Esophagus muscularis mucosa (tissue), 4 donors: ENCODE results near the gene ZRANB2.

Experiments used
- CTCF ChIP-seq, 3 experiments: fragments of 200-600 bp in 2 of 3; fragments of 450-650 bp in 1 of 3; sonication (generic) in 2 of 3; IDR thresholded peaks; one replicate each; pipeline ENCODE4 v1.5.1; 2017 to 2019; ENCODE audit warnings: antibody characterized with exemption in 3 of 3, mild to moderate bottlenecking in 2 of 3, moderate library complexity in 1 of 3
- EP300 ChIP-seq: sonication (generic); formaldehyde crosslinking; IDR thresholded peaks from one replicate; pipeline ENCODE4 v1.6.1; 2017; ENCODE audit warnings: antibody characterized with exemption
- POLR2A ChIP-seq: fragments of 450-650 bp; IDR thresholded peaks from one replicate; pipeline ENCODE4 v1.6.1; 2017; ENCODE audit warnings: antibody characterized with exemption, moderate library complexity, mild to moderate bottlenecking, low read depth
- POLR2AphosphoS5 ChIP-seq, 2 donors: sonication (generic); formaldehyde crosslinking; IDR thresholded peaks; one replicate each; pipeline ENCODE4 v1.6.1; 2017; ENCODE audit warnings: antibody characterized with exemption in 2 of 2

DNA sequence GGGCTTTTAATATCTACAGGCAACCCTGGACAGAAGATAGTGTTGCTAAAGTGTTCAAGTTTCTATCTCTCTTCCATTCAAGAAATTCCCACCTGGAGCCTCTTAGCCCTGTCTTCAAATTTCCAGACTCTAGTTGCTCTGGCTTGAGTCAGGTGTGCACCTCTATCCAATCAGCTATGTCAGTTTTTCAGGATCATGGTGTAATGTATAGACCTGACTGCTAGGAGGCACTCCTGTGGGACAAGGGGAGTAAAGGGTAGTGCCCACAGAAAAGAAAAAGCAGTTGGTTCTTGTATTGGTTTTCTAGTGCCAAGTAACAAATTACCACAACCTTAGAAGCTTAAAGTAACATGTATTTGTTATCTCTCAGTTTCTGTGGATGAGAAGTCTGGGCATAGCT lies 6.2 kb upstream of the ZRANB2 start:
- TF ChIP-seq CTCF (IDR thresholded peaks at IDR 0.05): no peak
- no peak for TF ChIP-seq POLR2A
- TF ChIP-seq POLR2AphosphoS5 (IDR thresholded peaks at IDR 0.05): no peak
- TF ChIP-seq EP300: no peak
